Measurements from ENCODE around the gene UBAP1.

DNA sequence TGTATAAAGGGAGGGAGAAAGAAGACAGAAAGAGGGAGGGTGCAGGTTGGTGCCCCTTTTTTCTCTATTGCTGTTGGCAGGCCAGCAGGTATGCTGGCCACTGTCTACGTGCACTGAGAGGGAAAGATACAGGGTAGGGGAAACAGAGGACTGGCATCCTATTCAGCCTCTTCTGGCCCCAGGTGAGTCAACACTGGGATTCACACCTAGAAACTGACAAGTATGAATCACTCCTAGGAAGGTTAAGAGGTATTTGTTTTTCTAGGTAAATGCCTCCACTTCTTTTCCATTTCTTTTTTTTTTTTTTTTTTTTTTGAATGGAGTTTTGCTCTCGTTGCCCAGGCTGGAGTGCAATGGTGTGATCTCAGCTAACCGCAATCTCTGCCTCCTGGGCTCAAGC is 2.8 kb upstream of the UBAP1 start:
- TF ChIP-seq, protein P1, sequence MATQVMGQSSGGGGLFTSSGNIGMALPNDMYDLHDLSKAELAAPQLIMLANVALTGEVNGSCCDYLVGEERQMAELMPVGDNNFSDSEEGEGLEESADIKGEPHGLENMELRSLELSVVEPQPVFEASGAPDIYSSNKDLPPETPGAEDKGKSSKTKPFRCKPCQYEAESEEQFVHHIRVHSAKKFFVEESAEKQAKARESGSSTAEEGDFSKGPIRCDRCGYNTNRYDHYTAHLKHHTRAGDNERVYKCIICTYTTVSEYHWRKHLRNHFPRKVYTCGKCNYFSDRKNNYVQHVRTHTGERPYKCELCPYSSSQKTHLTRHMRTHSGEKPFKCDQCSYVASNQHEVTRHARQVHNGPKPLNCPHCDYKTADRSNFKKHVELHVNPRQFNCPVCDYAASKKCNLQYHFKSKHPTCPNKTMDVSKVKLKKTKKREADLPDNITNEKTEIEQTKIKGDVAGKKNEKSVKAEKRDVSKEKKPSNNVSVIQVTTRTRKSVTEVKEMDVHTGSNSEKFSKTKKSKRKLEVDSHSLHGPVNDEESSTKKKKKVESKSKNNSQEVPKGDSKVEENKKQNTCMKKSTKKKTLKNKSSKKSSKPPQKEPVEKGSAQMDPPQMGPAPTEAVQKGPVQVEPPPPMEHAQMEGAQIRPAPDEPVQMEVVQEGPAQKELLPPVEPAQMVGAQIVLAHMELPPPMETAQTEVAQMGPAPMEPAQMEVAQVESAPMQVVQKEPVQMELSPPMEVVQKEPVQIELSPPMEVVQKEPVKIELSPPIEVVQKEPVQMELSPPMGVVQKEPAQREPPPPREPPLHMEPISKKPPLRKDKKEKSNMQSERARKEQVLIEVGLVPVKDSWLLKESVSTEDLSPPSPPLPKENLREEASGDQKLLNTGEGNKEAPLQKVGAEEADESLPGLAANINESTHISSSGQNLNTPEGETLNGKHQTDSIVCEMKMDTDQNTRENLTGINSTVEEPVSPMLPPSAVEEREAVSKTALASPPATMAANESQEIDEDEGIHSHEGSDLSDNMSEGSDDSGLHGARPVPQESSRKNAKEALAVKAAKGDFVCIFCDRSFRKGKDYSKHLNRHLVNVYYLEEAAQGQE (IDR thresholded peaks at IDR 0.05; ENCODE audit: insufficient read depth in 1 of 2, low read depth in 2 of 2, low read length in 2 of 2), result no peak
- TF ChIP-seq TAF1 (IDR thresholded peaks at IDR 0.05; ENCODE audit: borderline replicate concordance, insufficient read depth, low read length), result no peak
